GM19328 (cell line): ENCODE results near the gene KBTBD6.
"Not testable (repeated sequence)": the region's sequence is repeated elsewhere in the genome, so short reads cannot be mapped to it uniquely, and the experiment has no call there.

ENCODE experiments used
- ATAC-seq: cut with Tn5 transposase; IDR thresholded peaks from one replicate; pipeline ENCODE4 v1.9.1; 2021; ENCODE audit warnings: mild to moderate bottlenecking, moderate library complexity; ENCODE audit not compliant: unreplicated experiment

Gene KBTBD6

GRCh38 chr13:41136396-41137031 lies 3.9 kb upstream of the KBTBD6 start:
- ATAC-seq = no peak

GRCh38 chr13:41133951-41134350 lies 1.3 kb upstream of the KBTBD6 start:
- no peak for ATAC-seq

GRCh38 chr13:41131660-41132511 lies 716 bp downstream of the KBTBD6 start:
- ATAC-seq = peak; percentile 13

GRCh38 chr13:41131189-41131588 lies 1.4 kb downstream of the KBTBD6 start:
- not testable (repeated sequence) for ATAC-seq

- ATAC-seq = no peak
Observed at GRCh38 chr13:41130356-41130755, 2.2 kb downstream of the KBTBD6 start.

GRCh38 chr13:41127701-41128100 lies 4.9 kb downstream of the KBTBD6 start:
- no peak for ATAC-seq

- no peak for ATAC-seq
Observed at GRCh38 chr13:41122838-41123237, 9.8 kb downstream of the KBTBD6 start.

GRCh38 chr13:41117869-41118268 lies 14.7 kb downstream of the KBTBD6 start:
- no peak for ATAC-seq

- ATAC-seq = no peak
Observed at GRCh38 chr13:41111454-41111853, 21.1 kb downstream of the KBTBD6 start.

- no peak for ATAC-seq
Observed at GRCh38 chr13:41107584-41108014, 25.0 kb downstream of the KBTBD6 start.

- no peak for ATAC-seq
Observed at GRCh38 chr13:41107104-41107571, 25.5 kb downstream of the KBTBD6 start.

- ATAC-seq = no peak
Observed at GRCh38 chr13:41099986-41100385, 32.6 kb downstream of the KBTBD6 start.

GRCh38 chr13:41098761-41099160 lies 33.8 kb downstream of the KBTBD6 start:
- ATAC-seq = no peak

GRCh38 chr13:41095681-41096080 lies 36.9 kb downstream of the KBTBD6 start:
- ATAC-seq = not testable (repeated sequence)

- no peak for ATAC-seq
Observed at GRCh38 chr13:41085961-41086585, 46.5 kb downstream of the KBTBD6 start.

- no peak for ATAC-seq
Observed at GRCh38 chr13:41079725-41080124, 52.9 kb downstream of the KBTBD6 start.
